ENCODE results near the gene TCF7L1. TPM values are rescaled to one million over a fixed set of nuclear protein-coding genes. Genes with fewer than 3 reads are reported as not detected.

The TCF7L1 gene
- total RNA-seq, 2 donors from 2014 or later, result 3.1 to 4.0 TPM

- Histone ChIP-seq H3K4me3 (peak overlapping the region; percentile 69 to 74), H3K27me3 (no peaks in the 10 kb centered on the region), H3K4me1 (peaks cover 0 to 26% of the 10 kb centered on the region in 2 donors), H3K27ac (no peak overlapping the region), H3K9me3 (no peaks in the 10 kb centered on the region), H3K36me3 (peaks cover 26% of the 10 kb centered on the region)
- DNase-seq (ENCODE audit: low spot score), result no peak
- no peak for TF ChIP-seq CTCF (IDR thresholded peaks at IDR 0.05)
Observed at GRCh38 chr2:85355521-85355920, 222.3 kb downstream of the TCF7L1 start.

DNA sequence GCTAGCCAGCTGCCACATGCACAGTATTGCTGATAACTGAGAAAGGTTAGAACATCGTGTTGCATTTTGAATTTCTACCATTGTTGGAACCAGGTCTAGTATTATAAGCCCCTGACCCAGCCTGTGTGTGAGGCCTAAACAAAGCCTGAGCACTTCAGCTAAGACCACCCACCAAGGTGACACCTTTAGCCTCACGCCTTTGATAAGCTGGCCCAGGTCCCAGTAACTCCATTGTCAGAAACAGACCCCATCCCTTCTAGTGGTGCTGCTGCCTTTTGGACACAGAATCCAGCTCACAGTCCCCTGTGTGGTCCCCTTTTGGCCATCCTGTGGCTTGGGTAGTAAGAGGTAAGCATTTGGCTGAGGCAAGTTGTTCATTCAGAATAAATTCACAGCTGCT lies 223.0 kb downstream of the TCF7L1 start:
- Histone ChIP-seq H3K27ac (no peak overlapping the region), H3K4me3 (no peak overlapping the region)

DNA sequence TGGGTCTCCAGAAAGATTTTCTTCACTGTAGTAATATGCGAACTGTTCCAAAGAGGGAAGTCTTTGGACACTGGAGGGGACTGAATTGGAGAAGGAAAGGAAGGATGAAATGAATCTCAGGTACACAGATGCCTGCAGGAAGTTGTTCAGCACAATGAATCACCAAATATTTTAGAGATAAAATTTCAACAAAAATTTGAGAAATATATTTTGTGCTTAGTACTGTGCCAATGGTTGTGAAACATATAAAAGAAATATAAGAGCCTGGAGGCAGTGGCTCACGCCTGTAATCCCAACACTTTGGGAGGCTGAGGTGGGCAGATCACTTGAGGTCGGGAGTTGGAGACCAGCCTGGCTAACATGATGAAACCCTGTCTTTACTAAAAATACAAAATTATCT lies 224.5 kb downstream of the TCF7L1 start:
- H3K4me1 ChIP-seq, result peaks cover 0 to 23% of the 10 kb centered on the region in 2 donors
- no peak for TF ChIP-seq CTCF (IDR thresholded peaks at IDR 0.05)
- H3K27ac ChIP-seq, result no peak overlapping the region
- H3K27me3 ChIP-seq, result no peaks in the 10 kb centered on the region
- peaks cover 23% of the 10 kb centered on the region for H3K36me3 ChIP-seq
- DNase-seq (ENCODE audit: low spot score), result no peak
- H3K4me3 ChIP-seq, result no peak overlapping the region
- no peaks in the 10 kb centered on the region for H3K9me3 ChIP-seq

More for the DNA sequence above, 223.0 kb downstream of the TCF7L1 start:
- Histone ChIP-seq H3K9me3 (no peaks in the 10 kb centered on the region), H3K36me3 (peaks cover 20% of the 10 kb centered on the region), H3K27me3 (no peaks in the 10 kb centered on the region), H3K4me1 (peaks cover 0 to 26% of the 10 kb centered on the region in 2 donors)
- no peak for TF ChIP-seq CTCF (IDR thresholded peaks at IDR 0.05)
- no peak for DNase-seq (ENCODE audit: low spot score)

Other genes starting within 250 kb of the TCF7L1 start
- 1,000 to 10,000 TPM; 1,113 to 1,769 TPM for gene TMSB10, start 227.7 kb upstream of the TCF7L1 start, total RNA-seq
- gene KCMF1, start 162.2 kb upstream of the TCF7L1 start, total RNA-seq, result 10 to 100 TPM; 53.1 to 69.5 TPM
- gene TGOLN2, start 194.6 kb downstream of the TCF7L1 start, total RNA-seq, result 10 to 100 TPM; 89.3 to 99.5 TPM
- 10 to 100 TPM; 34.2 to 40.8 TPM for gene RETSAT, start 221.1 kb downstream of the TCF7L1 start, total RNA-seq
- 10 to 100 TPM in 1 of 2 donors, 1 to 10 TPM in 1; 8.4 to 11.1 TPM for gene ELMOD3, start 221.4 kb downstream of the TCF7L1 start, total RNA-seq

All from right atrium auricular region (tissue), 2 donors.